Mesenchymal stem cell (in vitro differentiated cells and primary cell): ENCODE results near the gene PHPT1.
A peak's percentile ranks its signal among the peaks of the same experiment; 100 is the strongest.

Experiments used
- DNase-seq: peaks from one replicate; pipeline ENCODE4 v3.0.0-alpha.2; 2013
- H2AFZ ChIP-seq: one replicate; pipeline ENCODE4 v1.6.1; 2013; ENCODE audit warnings: low read depth, mild to moderate bottlenecking, control low read depth, inconsistent platforms, low read length, moderate library complexity
- H2AK5ac ChIP-seq: 2 replicates; pipeline ENCODE4 v1.6.1; 2013; ENCODE audit warnings: low read length, moderate library complexity, mild to moderate bottlenecking, inconsistent platforms; ENCODE audit not compliant: severe bottlenecking
- H2BK120ac ChIP-seq: one replicate; pipeline ENCODE4 v1.6.1; 2013; ENCODE audit warnings: low read depth, mild to moderate bottlenecking, inconsistent platforms, low read length, moderate library complexity
- H2BK12ac ChIP-seq, 2 experiments: one replicate each; pipeline ENCODE4 v1.6.1; 2013; ENCODE audit warnings: inconsistent platforms in 2 of 2, low read length in 2 of 2, mild to moderate bottlenecking in 2 of 2, moderate library complexity in 2 of 2, control low read depth in 1 of 2
- H2BK15ac ChIP-seq: one replicate; pipeline ENCODE4 v1.6.1; 2013; ENCODE audit warnings: mild to moderate bottlenecking, low read depth, inconsistent platforms; ENCODE audit not compliant: poor library complexity, severe bottlenecking
- H2BK5ac ChIP-seq: 2 replicates; pipeline ENCODE4 v1.6.1; 2013; ENCODE audit warnings: low read depth, mild to moderate bottlenecking, low read length, control low read depth, inconsistent platforms; ENCODE audit not compliant: poor library complexity, severe bottlenecking
- H3K14ac ChIP-seq, 2 experiments: one replicate each; pipeline ENCODE4 v1.6.1; 2013; ENCODE audit warnings: inconsistent platforms in 2 of 2, low read length in 2 of 2, control low read depth in 1 of 2, mild to moderate bottlenecking in 1 of 2, moderate library complexity in 1 of 2
- H3K18ac ChIP-seq, 2 experiments: one replicate each; pipeline ENCODE4 v1.6.1; 2013; ENCODE audit warnings: inconsistent platforms in 2 of 2, low read length in 2 of 2, control low read depth in 1 of 2, low read depth in 1 of 2, mild to moderate bottlenecking in 1 of 2
- H3K23ac ChIP-seq, 2 experiments: one replicate each; pipeline ENCODE4 v1.6.1; 2013; ENCODE audit warnings: inconsistent platforms in 2 of 2, low read length in 2 of 2, mild to moderate bottlenecking in 2 of 2, moderate library complexity in 2 of 2, control low read depth in 1 of 2
- H3K27ac ChIP-seq: 2 replicates; pipeline ENCODE4 v1.5.1; 2013; ENCODE audit warnings: mild to moderate bottlenecking, moderate library complexity, low read length, control low read depth, inconsistent platforms; ENCODE audit not compliant: poor library complexity, severe bottlenecking
- H3K27me3 ChIP-seq, 2 experiments: 2 replicates each; pipeline versions ENCODE4 v1.6.1 to v1.7.0; 2013; ENCODE audit warnings: low read length in 2 of 2, mild to moderate bottlenecking in 2 of 2, moderate library complexity in 2 of 2, control low read depth in 1 of 2, inconsistent platforms in 1 of 2; ENCODE audit not compliant: control insufficient read depth in 1 of 2, insufficient read depth in 1 of 2
- H3K36me3 ChIP-seq, 2 experiments: 2 replicates each; pipeline versions ENCODE4 v1.6.1 to v1.7.0; 2013; ENCODE audit warnings: low read length in 2 of 2, control low read depth in 1 of 2, inconsistent platforms in 1 of 2, low read depth in 1 of 2, mild to moderate bottlenecking in 1 of 2; ENCODE audit not compliant: insufficient read depth in 2 of 2, control insufficient read depth in 1 of 2
- H3K4ac ChIP-seq, 2 experiments: one replicate each; pipeline ENCODE4 v1.6.1; 2013; ENCODE audit warnings: inconsistent platforms in 2 of 2, low read length in 2 of 2, mild to moderate bottlenecking in 2 of 2, moderate library complexity in 2 of 2, control low read depth in 1 of 2, low read depth in 1 of 2
- H3K4me1 ChIP-seq: 2 replicates; pipeline ENCODE4 v1.6.1; 2013; ENCODE audit warnings: low read depth, low read length, control low read depth; ENCODE audit not compliant: control insufficient read depth, insufficient read depth
- H3K4me2 ChIP-seq: 2 replicates; pipeline ENCODE4 v1.6.1; 2013; ENCODE audit warnings: low read length, mild to moderate bottlenecking, inconsistent platforms; ENCODE audit not compliant: poor library complexity, severe bottlenecking
- H3K4me3 ChIP-seq, 2 experiments: 2 replicates each; pipeline versions ENCODE4 v1.5.1 to v1.7.0; 2013; ENCODE audit warnings: low read length in 2 of 2, mild to moderate bottlenecking in 2 of 2, control low read depth in 1 of 2, low read depth in 1 of 2; ENCODE audit not compliant: insufficient read depth in 1 of 2
- H3K79me1 ChIP-seq: replicated peaks from 2 replicates; pipeline ENCODE4 v1.6.1; 2013; ENCODE audit warnings: mild to moderate bottlenecking, control low read depth, low read length, inconsistent platforms; ENCODE audit not compliant: poor library complexity, severe bottlenecking
- H3K9ac ChIP-seq: 2 replicates; pipeline ENCODE4 v1.7.0; 2013; ENCODE audit warnings: mild to moderate bottlenecking, low read length, moderate library complexity
- H3K9me3 ChIP-seq: 2 replicates; pipeline ENCODE4 v1.7.0; 2013; ENCODE audit warnings: mild to moderate bottlenecking, low read length; ENCODE audit not compliant: control insufficient read depth
- H4K8ac ChIP-seq: one replicate; pipeline ENCODE4 v1.6.1; 2013; ENCODE audit warnings: inconsistent platforms, mild to moderate bottlenecking, low read length, moderate library complexity
- H4K91ac ChIP-seq: one replicate; pipeline ENCODE4 v1.6.1; 2013; ENCODE audit warnings: mild to moderate bottlenecking, low read length, inconsistent platforms
- WGBS: methylation state at CpG from one replicate; pipeline ENCODE4 v1.1.7; 2013; ENCODE audit warnings: mixed read lengths; 5-methylcytosine and 5-hydroxymethylcytosine counted together

The PHPT1 gene

GRCh38 chr9:136846376-136847087 lies 2.7 kb upstream of the PHPT1 start:
- no peak for DNase-seq
- Histone ChIP-seq H2BK12ac (peak overlapping the region in 1 of 2 experiments; percentile 52), H3K9me3 (no peaks in the 10 kb centered on the region), H3K4me3 (peak overlapping the region in 1 of 2 experiments; percentile 35), H3K14ac (peak overlapping the region in 1 of 2 experiments; percentile 77), H2AFZ (no peak overlapping the region), H3K27ac (no peak overlapping the region), H2BK120ac (no peak overlapping the region), H3K9ac (no peak overlapping the region), H4K91ac (peak overlapping the region; percentile 70), H3K36me3 (peaks cover 0 to 52% of the 10 kb centered on the region in 2 experiments), H3K79me1 (peaks cover 24% of the 10 kb centered on the region), H2BK5ac (no peak overlapping the region), H2BK15ac (no peak overlapping the region), H3K4me2 (no peak overlapping the region), H2AK5ac (no peak overlapping the region), H3K27me3 (peaks cover 0 to 22% of the 10 kb centered on the region in 2 experiments), H3K23ac (peak overlapping the region in 1 of 2 experiments; percentile 86), H3K4me1 (peaks cover 52% of the 10 kb centered on the region), H4K8ac (peak overlapping the region; percentile 78), H3K18ac (peak overlapping the region; percentile 79 to 96), H3K4ac (peak overlapping the region; percentile 60 to 76)
- WGBS: 20% methylated on average over 77 of the region's 98 CpGs

DNA sequence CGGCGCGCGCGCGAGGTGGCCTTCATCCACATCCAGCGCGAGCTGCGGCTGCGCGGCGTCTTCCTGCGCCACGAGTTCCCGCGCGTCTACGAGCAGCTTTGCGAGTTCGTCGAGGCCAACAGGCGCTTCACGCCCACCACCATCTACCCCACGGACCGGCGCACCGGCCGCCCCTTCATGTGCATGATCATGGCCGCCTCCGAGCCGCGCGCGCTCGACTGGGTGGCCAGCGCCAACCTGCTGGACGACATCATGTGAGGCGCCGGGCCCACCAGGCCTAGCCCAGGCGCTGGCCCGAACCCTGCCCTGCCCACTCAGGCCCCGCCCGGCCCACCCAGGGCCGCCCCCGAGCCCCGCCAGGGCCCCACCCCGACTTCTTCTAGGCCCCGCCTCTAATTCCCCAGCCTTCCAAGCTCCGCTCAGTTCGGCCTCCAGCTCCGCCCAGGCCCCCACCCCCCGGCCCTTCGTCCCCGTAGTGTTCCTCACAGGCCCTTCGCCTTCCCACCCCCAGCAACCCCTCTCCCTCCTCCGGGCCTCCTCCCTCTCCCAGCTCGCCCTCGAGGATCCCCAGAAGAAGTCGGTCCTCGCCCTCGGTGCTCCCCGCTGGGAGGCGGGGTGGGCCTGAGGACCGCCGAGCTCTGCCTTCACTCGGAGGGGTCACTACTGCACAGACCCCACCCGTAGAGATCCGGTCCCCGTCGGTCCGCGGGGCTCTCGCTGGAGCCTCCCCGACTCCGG lies 2.0 kb upstream of the PHPT1 start:
- H3K14ac ChIP-seq: peak overlapping the region in 1 of 2 experiments; percentile 98
- H3K23ac ChIP-seq: peak overlapping the region in 1 of 2 experiments; percentile 14
- peak overlapping the region in 1 of 2 experiments; percentile 81 for H3K4ac ChIP-seq
- H3K4me1 ChIP-seq: peaks cover 52% of the 10 kb centered on the region
- peaks cover 0 to 22% of the 10 kb centered on the region in 2 experiments for H3K27me3 ChIP-seq
- peak overlapping the region; percentile 94 to 96 for H3K18ac ChIP-seq
- H3K27ac ChIP-seq: peak overlapping the region; percentile 29
- DNase-seq: peak; percentile 87
- no peak overlapping the region for H2AFZ ChIP-seq
- H4K8ac ChIP-seq: peak overlapping the region; percentile 78
- H3K9me3 ChIP-seq: no peaks in the 10 kb centered on the region
- H2BK15ac ChIP-seq: peak overlapping the region; percentile 55
- WGBS: 3% methylated on average over 48 of the region's 75 CpGs
- H4K91ac ChIP-seq: peak overlapping the region; percentile 70
- H3K79me1 ChIP-seq: peaks cover 26% of the 10 kb centered on the region
- peaks cover 0 to 57% of the 10 kb centered on the region in 2 experiments for H3K36me3 ChIP-seq
- no peak overlapping the region for H2BK5ac ChIP-seq
- peak overlapping the region; percentile 38 to 52 for H2BK12ac ChIP-seq
- peak overlapping the region; percentile 69 for H2BK120ac ChIP-seq
- H3K4me2 ChIP-seq: peak overlapping the region; percentile 89
- H3K4me3 ChIP-seq: peak overlapping the region; percentile 65 to 96
- H3K9ac ChIP-seq: peak overlapping the region; percentile 91
- H2AK5ac ChIP-seq: peak overlapping the region; percentile 32

DNA sequence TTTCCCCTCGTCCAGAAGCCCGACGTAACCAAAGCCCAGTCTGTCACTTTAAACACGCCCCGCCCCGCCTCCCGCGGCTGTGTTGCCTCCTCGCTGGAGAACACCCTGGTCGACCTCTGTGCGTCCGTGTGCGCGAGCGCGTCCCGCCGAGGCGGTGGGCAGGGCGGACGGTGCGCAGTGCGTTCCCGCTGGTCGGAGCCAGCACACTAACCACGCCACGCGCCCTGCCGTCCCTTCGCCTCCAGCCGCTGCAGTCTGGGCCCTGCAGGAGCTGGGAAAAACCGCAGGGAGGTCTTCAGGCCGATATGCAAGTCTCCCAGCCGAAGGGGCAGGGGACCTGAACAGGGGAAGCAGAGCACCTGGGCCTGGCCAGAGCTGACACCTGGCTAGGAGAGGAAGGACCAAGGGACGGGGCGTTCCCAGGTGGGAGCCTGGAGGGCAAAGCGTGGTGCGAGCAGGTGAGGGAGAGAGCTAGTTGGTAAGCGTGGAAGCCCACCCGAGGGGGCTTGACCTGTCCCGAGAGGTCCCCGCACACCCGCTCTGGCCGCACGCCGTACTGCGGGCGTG lies 1.3 kb upstream of the PHPT1 start:
- H3K23ac ChIP-seq: peak overlapping the region; percentile 4 to 92
- H4K91ac ChIP-seq: peak overlapping the region; percentile 40
- no peak overlapping the region for H2AFZ ChIP-seq
- DNase-seq: peak; percentile 95
- H4K8ac ChIP-seq: peak overlapping the region; percentile 71
- H3K18ac ChIP-seq: peak overlapping the region; percentile 94 to 95
- no peaks in the 10 kb centered on the region for H3K9me3 ChIP-seq
- H2AK5ac ChIP-seq: peak overlapping the region; percentile 34
- H3K27me3 ChIP-seq: peaks cover 0 to 22% of the 10 kb centered on the region in 2 experiments
- H3K4me3 ChIP-seq: peak overlapping the region; percentile 65 to 96
- H3K4me2 ChIP-seq: peak overlapping the region; percentile 89
- peak overlapping the region; percentile 70 for H2BK15ac ChIP-seq
- peak overlapping the region; percentile 91 for H3K9ac ChIP-seq
- peak overlapping the region; percentile 80 to 81 for H3K4ac ChIP-seq
- peaks cover 26% of the 10 kb centered on the region for H3K79me1 ChIP-seq
- peaks cover 54% of the 10 kb centered on the region for H3K4me1 ChIP-seq
- peak overlapping the region; percentile 97 for H2BK120ac ChIP-seq
- peak overlapping the region; percentile 24 for H2BK5ac ChIP-seq
- H3K14ac ChIP-seq: peak overlapping the region; percentile 6 to 98
- peak overlapping the region; percentile 78 for H3K27ac ChIP-seq
- H2BK12ac ChIP-seq: peak overlapping the region; percentile 1 to 92
- 2% methylated on average over 46 of the region's 48 CpGs for WGBS
- peaks cover 0 to 63% of the 10 kb centered on the region in 2 experiments for H3K36me3 ChIP-seq
